ENCODE results near the gene GSK3B. TPM values are rescaled to one million over a fixed set of nuclear protein-coding genes. Genes with fewer than 3 reads are reported as not detected.

GSK3B gene
- total RNA-seq, 3 donors from 2014 or later, result 34.6 to 46.1 (median 42.0) TPM

DNA sequence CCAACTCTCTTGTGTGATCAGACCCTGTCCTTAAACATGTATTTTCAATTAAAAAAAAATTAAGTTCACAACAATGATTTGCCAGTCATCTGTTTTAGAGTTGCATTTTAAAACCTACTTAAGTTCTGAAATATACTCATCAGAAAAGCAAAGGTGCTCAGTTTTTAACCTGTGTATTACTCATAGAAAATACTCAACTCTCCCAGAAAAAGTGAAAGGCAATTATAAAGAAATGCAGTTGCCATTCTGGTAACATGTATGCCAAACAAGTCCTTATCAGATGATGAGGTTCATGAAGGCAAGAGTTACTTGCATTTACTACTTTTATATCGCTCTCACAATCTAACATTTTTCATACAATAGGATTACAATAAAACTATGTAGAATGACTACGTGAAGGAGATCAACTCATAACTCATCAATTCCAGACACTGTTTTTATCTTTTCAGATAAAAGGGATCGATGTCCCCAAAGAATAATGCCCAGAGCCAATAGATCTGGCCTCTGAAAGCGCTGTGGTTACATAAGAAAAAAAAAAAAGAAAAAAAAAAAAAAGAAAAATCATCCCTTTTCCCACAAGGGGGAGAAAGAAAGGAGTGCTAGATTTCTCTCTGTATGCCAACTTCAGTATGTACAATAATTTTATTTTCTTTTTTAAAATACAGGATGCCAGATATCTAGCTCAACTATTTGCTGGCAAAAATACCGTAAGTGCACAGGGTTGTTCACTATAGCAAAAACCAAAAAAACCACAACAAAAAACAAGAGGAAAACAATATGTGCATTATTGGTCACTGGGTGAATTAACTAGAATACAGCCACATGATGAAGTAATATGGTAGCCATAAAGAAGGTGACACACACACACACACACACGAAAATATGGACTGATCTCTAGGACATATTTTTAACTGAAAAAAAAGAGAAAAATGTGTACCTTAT, 175.0 kb downstream of the GSK3B start:
- Histone ChIP-seq H3K4me1 (no peaks in the 10 kb centered on the region), H3K4me3 (no peak overlapping the region), H3K27me3 (no peaks in the 10 kb centered on the region), H3K27ac (no peak overlapping the region), H3K36me3 (no peaks in the 10 kb centered on the region), H3K9me3 (no peaks in the 10 kb centered on the region)
- intact Hi-C loops (cut with DNase I; ENCODE audit: low total_unique reads), result no loop called here
- DNase-seq (ENCODE audit: low spot score in 2 of 2), result no peak
- TF ChIP-seq POLR2A (IDR thresholded peaks at IDR 0.05), result no peak
- TF ChIP-seq, protein P1, sequence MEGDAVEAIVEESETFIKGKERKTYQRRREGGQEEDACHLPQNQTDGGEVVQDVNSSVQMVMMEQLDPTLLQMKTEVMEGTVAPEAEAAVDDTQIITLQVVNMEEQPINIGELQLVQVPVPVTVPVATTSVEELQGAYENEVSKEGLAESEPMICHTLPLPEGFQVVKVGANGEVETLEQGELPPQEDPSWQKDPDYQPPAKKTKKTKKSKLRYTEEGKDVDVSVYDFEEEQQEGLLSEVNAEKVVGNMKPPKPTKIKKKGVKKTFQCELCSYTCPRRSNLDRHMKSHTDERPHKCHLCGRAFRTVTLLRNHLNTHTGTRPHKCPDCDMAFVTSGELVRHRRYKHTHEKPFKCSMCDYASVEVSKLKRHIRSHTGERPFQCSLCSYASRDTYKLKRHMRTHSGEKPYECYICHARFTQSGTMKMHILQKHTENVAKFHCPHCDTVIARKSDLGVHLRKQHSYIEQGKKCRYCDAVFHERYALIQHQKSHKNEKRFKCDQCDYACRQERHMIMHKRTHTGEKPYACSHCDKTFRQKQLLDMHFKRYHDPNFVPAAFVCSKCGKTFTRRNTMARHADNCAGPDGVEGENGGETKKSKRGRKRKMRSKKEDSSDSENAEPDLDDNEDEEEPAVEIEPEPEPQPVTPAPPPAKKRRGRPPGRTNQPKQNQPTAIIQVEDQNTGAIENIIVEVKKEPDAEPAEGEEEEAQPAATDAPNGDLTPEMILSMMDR (IDR thresholded peaks at IDR 0.05), result no peak
- no peak for TF ChIP-seq POLR2AphosphoS5 (IDR thresholded peaks at IDR 0.05)

DNA sequence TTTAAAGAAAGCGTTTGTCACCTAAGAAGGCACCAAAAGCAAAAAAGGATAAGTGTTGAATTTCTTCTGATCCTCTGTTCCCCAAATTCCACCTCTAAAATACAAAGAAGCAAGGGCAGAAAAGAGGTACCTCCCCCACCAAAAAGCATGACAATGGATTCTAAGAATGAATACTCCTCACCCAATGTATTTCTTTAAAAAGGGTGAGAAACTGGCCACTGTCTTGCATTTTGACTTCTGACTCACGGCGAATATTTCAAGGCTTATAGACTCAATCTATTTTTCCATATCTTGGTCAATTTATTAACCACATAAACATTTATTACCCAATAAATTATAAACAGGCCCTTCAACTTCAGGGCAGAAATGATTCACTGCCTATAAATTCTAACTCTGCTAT, 181.2 kb downstream of the GSK3B start:
- intact Hi-C loops (cut with DNase I; ENCODE audit: low total_unique reads), result no loop called here
- Histone ChIP-seq H3K36me3 (no peaks in the 10 kb centered on the region), H3K9me3 (no peaks in the 10 kb centered on the region), H3K4me3 (no peak overlapping the region), H3K27me3 (no peaks in the 10 kb centered on the region), H3K27ac (no peak overlapping the region), H3K4me1 (no peaks in the 10 kb centered on the region)
- TF ChIP-seq POLR2AphosphoS5 (IDR thresholded peaks at IDR 0.05), result no peak
- TF ChIP-seq, protein P1 (IDR thresholded peaks at IDR 0.05), result no peak
- no peak for TF ChIP-seq POLR2A (IDR thresholded peaks at IDR 0.05)
- no peak for DNase-seq (ENCODE audit: low spot score in 2 of 2)

DNA sequence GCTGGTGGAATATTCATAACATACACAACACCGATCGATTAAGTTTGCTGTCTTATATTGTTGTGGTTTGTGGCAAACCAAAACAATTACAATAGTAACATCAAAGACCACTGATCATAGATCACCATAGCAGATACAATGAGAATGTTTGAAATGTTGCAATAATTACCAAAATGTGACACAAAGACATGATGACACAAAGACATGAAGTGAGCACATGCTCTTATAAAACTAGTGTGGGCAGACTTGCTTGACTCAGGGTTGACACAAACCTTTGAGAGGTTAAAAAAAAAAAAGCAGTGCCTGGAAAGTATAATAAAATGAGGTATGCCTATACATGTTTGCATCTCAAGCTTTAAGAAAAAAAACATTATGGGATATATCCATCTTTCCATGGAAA, 182.0 kb downstream of the GSK3B start:
- Histone ChIP-seq H3K4me1 (no peaks in the 10 kb centered on the region), H3K27ac (no peak overlapping the region), H3K9me3 (no peaks in the 10 kb centered on the region), H3K27me3 (no peaks in the 10 kb centered on the region), H3K36me3 (no peaks in the 10 kb centered on the region), H3K4me3 (no peak overlapping the region)
- TF ChIP-seq POLR2A (IDR thresholded peaks at IDR 0.05) (no peak), POLR2AphosphoS5 (IDR thresholded peaks at IDR 0.05) (no peak)
- TF ChIP-seq, protein P1 (IDR thresholded peaks at IDR 0.05), result no peak
- intact Hi-C loops (cut with DNase I; ENCODE audit: low total_unique reads), result no loop called here
- DNase-seq (ENCODE audit: low spot score in 2 of 2), result no peak

DNA sequence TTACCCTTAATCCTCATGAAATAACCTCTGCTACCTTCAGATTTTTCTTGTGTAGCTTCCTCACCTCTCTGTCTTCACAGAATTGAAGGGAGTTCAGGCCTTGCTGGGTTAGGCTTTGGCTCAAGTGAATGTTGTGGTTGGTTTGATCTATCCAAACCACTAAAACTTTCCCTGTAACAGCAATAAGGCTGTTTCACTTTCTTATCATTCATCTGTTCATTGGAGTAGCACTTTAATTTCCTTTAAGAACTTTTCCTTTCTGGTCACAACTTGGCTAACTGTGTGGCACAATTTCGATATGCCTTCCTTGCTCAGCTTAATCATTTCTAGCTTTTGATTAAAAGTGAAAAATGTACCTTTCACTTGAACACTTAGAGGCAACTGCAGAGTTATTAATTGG, 182.5 kb downstream of the GSK3B start:
- no peaks in the 10 kb centered on the region for H3K27me3 ChIP-seq
- H3K27ac ChIP-seq, result no peak overlapping the region
- TF ChIP-seq POLR2A (IDR thresholded peaks at IDR 0.05) (no peak), POLR2AphosphoS5 (IDR thresholded peaks at IDR 0.05) (no peak)
- TF ChIP-seq, protein P1 (IDR thresholded peaks at IDR 0.05), result no peak
- no peaks in the 10 kb centered on the region for H3K9me3 ChIP-seq
- no peak overlapping the region for H3K4me3 ChIP-seq
- no peaks in the 10 kb centered on the region for H3K36me3 ChIP-seq
- no peak for DNase-seq (ENCODE audit: low spot score in 2 of 2)
- intact Hi-C loops (cut with DNase I; ENCODE audit: low total_unique reads), result no loop called here
- H3K4me1 ChIP-seq, result no peaks in the 10 kb centered on the region

DNA sequence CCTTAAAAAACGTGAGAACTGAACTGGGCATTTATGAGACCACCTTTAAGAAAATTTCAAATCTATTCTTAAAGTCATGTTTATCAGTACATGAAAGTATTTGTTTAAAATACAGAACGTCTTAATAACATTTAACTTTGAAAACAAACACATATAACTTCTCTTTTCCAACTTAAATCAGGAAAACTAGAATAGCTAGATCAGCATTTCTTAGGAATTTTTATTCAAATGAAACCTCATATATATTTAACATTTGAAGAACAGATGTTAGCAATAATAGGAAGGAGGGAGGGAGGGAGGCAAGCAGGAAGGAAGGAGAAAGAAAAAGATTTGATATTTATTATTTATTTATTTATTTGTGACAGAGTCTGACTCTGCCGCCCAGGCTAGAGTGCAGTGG, 192.2 kb downstream of the GSK3B start:
- DNase-seq (ENCODE audit: low spot score in 2 of 2), result no peak
- Histone ChIP-seq H3K36me3 (no peaks in the 10 kb centered on the region), H3K9me3 (no peaks in the 10 kb centered on the region), H3K27ac (no peak overlapping the region), H3K4me1 (no peaks in the 10 kb centered on the region), H3K27me3 (no peaks in the 10 kb centered on the region), H3K4me3 (no peak overlapping the region)
- TF ChIP-seq, protein P1 (IDR thresholded peaks at IDR 0.05), result no peak
- TF ChIP-seq POLR2A (IDR thresholded peaks at IDR 0.05) (no peak), POLR2AphosphoS5 (IDR thresholded peaks at IDR 0.05) (no peak)
- intact Hi-C loops (cut with DNase I; ENCODE audit: low total_unique reads), result no loop called here

Data from breast epithelium (tissue), 4 donors.